RPMI8226 (cell line): ENCODE results near the gene MYO10.
"Not testable (repeated sequence)": the region's sequence is repeated elsewhere in the genome, so short reads cannot be mapped to it uniquely, and the experiment has no call there.

Experiments
- DNase-seq: peaks from one replicate; pipeline ENCODE4 v3.0.0-alpha.2; 2015

Gene MYO10

DNA sequence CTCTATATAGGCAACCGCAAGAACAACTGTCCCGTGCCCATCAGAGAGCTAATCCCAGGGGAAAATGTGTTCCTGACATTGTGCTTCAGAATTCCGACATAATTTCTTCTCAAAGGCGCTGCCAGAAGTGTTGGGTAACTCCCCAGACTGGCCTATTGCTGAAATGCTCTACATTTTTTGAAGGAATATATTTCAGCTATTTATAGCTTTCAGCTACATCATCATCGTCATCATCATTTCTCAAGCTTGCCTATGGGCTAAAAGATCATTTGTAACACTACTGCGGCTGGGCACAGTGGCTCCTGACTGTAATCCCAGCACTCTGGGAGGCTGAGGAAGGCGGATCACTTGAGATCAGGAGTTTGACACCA lies 49.7 kb downstream of the MYO10 start:
- DNase-seq, result no peak

DNA sequence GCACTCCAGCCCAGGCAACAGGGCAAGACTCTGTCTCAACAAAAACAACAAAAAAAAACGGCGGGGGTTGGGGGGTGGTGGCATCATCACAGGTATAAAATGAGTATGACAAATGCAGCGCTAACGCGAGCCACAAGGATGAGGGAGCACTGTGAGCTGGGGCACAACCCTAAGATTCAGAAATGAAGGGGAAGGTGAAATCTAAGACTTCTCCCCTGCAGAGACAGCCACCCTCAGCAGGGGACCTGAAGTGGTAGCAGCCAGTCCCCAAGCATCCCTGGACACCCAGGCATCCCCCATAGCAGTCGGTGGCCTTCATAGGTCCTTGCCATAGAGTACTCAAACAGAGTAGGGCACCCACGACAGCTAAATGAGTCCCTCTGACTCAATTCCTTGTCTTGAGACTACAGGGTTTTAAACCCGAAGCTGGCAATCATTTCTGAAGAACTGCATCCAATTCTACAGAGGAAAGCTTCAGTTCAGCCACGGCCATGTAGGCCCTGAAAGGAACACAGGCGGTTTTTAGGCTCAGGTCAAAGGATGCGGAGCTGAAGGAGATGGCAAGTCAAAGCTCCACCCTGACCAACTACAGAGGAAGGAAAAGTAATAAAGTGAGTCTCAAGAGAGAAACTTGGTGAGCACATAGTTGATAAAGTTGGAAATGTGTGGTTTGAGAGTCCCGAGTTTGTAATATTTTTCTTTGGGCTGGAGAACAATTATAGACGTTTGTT lies 50.3 kb downstream of the MYO10 start:
- DNase-seq, result no peak

DNA sequence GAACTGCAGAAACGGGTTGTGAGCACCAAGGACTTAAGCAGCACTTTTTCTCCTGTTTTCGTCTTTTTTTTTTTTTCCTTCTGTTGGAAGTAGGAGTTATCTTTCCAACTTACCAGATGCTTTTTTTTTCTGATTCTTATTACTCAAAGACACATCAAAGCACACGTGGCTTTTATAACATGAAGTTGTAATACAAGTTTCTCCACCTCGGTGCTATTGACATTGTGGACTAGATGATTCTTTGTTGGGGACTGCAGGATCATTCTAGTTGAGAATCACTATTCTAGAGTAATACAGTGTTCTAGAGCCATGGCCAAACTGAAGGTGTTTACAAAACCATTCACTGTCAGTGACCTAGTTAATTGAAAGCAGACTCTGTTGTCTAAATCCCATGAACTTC lies 51.5 kb downstream of the MYO10 start:
- no peak for DNase-seq

DNA sequence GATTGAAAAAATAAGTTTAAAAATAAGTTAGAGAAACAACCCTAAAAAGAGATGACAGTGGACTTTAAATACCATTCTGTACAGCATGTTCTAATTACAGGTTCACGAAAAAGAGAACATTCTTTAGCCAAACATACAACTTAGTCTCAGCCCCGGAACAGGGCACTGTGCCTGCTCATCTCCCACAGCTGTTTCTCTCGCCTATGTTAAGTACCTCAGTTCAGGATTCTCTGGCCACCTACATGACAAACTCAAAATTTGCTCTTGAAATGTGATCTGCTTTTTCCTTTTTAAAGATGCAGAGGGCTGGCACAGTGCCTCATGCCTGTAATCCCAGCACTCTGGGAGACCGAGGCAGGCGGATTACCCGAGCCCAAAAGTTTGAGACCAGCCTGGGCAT lies 52.3 kb downstream of the MYO10 start:
- no peak for DNase-seq

DNA sequence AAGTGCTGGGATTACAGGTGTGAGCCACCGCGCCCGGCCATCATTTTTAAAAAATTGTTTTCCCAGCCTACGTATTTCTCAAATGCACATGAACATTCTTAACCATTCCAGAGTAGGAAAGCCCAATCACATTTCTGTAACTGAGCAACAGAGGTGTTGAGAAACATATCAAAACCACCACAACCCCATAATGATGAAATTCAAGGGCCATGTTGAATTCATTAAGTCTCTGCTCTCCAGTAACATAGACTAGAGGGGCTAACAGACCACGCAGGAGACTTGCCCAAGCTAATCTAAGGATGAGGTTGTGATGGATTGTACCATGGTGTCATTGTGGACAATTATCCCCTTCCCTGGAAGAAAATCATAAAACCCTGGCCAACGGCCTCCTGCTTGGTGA lies 52.9 kb downstream of the MYO10 start:
- no peak for DNase-seq

DNA sequence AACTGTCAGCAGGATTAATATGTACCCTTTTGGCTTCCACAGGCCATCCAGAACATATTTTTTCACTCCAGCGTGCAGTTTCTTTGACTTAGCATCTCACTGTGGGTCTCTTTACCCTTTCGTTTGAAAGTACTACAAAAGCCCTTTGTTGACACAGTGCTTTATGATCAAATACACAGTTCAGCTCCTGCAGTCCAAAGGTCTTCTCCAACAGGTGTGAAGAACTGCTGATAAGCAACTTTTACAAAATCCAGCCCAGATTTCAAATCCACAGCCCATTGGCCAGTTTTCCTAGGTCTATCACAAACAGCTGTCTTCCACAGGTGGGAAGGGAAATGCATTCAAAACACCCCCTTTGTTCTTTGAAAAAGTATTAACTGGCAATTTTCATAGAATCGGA lies 54.8 kb downstream of the MYO10 start:
- DNase-seq, result peak; percentile 14

DNA sequence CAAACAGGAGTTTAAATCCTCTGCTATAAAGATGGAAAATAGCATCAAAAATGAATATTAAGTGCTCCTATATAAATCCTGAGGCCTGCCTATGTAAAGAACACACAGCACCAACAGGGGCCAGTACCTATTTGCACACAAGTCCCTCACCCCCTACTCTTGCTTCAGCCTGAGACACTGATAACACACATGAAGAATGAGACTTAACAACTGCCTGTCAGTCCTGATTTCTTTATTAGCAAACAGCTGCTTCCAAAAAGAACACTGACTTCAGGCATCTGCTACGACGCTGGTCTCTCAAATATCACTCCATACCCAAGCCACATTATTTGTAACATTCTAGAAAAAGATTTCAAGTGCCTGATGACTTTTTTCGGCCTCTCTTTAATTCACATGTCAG lies 55.5 kb downstream of the MYO10 start:
- DNase-seq, result no peak

DNA sequence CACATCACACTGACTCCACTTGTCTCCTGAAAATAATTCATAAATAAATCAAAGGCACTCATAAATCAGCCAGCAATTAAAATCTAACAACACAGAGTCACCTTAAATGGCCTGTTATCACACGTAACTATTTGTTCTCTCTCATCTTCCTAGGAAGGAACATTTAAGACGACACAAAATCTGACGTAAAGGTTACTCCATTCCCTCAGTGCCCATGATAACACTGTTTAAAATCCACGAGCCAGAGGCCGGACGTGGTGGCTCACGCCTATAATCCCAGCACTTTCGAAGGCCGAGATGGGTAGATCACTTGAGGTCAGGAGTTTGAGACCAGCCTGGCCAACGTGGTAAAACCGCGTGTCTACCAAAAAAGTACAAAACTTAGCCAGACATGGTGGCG lies 56.4 kb downstream of the MYO10 start:
- no peak for DNase-seq

DNA sequence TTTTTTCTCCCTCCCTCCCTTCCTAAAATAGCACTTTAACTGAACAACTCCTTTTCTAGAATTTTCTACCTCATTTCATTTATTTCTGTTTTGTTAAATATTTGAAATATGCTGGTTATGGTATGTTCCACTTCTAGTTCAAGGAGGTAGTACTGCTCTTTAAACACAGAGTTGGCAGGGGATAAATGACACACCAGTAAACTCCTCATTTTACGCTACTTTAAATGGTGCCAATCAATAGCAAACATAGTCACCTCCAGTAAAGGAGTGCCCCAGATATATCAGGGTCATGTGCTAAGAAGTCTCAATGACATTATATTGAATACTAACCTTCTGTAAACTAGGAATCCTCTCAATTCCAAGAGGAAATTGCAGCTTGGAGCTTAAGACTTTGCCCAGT lies 56.9 kb downstream of the MYO10 start:
- no peak for DNase-seq

DNA sequence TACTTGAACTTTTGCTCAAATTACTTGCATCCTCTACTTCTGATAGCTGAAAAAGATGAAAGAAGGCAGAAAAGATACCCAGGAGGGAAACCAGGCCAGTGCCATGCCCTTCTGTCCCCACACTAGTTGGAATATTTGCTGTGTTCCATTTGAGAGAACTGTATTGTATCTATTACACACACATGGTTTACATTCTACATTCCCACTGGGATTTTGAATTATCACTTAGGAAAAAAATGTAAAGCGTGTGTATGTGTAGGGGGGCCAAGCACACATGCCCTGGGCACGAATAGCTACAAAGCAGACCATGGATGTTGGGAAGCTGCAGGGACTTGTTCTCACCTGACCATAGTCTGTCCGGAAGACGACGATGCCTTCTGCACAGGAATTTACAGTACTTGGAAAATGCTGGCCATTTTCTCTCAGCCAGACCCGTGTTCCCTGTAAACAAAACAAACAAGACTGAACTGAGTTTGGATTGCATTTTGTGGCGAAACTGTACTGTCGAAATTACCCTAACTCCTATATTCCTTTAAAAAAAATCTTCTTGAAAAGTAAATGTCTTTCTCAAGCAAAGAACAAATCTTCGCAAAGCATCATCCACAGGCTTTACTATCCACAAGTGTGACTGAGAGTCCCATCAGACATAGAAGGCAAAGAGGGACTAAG lies 58.7 kb downstream of the MYO10 start:
- DNase-seq, result no peak

DNA sequence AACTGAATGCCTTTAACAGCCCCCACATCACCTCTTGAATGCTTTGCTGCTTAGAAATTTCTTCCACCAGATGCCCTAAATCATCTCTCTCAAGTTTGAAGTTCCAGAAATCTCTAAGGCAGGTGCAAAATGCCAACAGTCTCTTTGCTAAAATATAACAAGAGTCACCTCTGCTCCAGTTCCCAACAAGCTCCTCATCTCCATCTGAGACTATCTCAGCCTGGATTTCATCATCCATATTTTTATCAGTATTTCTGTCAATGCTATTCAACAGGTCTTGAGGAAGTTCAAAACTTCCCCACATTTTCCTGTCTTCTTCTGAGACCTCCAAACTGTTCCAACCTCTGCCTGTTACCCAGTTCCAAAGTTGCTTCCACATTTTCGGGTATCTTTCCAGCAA lies 61.7 kb downstream of the MYO10 start:
- DNase-seq, result not testable (repeated sequence)

DNA sequence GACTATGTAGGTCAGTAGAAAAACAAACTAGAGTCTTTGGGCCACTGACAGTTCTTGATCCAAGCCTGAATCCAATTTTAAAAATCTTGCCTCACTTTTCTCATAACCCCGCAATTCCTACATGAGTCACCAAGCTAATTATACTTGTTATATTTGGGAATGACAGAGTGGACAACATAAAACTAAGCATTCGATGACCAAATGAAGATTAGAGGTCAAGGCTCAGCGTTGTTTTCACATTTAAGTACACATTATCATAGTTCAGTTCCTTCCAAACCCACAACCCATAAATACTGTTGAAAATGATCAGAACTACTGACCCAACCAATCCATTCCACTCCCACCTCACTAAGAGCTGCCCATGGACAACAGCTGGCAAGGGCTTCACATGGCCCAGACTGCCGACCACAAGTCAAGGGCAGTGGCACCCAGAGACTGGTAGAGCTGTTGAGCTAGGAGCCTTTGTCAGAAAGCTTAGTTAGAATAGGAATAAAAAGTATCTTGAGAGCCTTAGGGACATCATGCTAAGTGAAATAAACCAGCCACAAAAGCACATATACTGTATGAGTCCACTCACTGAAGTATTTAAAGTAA lies 64.2 kb downstream of the MYO10 start:
- no peak for DNase-seq

DNA sequence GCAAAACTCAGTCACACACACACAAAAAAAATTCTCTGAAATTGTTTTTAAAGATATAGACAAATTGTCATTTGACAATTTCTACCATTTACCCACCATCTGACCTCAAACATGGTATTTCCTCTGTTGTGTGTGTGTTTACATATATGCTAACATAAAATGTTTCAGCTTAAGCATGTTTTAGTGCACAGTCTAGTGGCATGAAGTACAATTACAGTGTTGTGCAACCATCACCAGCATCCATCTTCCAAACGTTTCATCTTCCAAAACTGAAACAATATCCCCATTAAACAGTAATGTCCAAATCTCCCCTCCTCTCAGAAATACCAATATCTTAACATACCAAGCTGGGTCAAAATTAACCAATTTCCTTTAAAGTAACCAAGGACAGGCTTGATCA lies 65.2 kb downstream of the MYO10 start:
- no peak for DNase-seq

DNA sequence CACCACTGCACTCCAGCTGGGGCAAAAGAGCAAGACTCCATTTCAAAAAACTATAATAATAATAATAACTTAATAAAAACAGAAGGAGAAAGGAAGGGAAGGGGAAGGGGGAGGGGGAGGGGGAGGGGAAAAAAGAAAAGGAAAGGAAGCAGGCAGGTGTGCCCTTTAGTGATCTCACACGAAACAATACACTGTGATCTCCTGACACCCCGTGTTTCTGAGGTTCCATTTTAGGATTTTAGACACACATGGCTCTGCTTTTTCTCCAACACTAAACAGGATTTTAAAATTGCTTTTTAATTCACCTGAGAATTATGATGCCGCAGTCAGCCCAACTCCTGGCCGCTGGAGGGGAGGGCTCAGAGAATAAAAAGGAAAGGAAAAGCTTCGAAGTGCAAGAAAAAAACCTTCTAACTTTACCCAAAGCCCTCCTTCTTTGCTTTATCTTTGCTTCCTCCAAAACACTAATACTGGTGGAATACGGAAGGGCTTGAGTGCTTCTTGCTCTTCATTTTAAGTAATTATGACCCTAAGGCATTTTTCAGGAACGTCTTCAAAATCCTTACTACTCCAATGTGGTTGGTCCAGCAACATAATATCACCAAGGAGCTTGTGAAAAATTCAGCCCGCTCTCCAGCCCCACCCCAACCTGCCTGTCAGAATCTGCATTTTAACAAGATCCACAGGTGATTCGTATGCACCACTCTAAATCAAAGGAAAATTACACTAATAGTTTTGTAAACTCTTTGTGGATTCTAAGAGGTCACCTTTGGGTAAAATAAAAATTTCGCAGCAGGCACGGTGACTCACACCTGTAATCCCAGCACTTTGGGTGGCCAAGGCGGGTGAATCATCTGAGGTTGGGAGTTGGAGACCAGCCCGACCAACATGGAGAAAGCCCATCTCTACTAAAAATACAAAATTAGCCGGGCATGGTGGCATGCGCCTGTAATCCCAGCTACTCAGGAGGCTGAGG lies 66.0 kb downstream of the MYO10 start:
- no peak for DNase-seq

DNA sequence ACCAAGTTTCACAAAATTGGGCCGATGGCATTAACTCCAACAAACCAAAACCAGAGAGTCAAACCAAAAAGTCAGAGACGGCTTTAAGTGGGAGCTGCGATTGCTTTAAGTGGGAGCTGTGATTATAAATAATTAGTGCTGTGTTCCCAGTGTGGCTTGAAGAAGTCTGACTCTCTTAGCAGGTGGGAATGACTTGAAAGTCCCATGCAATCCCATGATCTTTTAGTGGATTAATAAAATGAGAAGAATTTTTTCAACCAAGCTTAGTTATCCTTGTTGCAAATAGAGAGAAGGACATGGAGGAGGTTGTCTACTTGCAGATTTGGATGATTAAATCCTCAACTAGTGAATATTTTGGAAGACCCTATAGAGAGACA lies 68.5 kb downstream of the MYO10 start:
- no peak for DNase-seq

DNA sequence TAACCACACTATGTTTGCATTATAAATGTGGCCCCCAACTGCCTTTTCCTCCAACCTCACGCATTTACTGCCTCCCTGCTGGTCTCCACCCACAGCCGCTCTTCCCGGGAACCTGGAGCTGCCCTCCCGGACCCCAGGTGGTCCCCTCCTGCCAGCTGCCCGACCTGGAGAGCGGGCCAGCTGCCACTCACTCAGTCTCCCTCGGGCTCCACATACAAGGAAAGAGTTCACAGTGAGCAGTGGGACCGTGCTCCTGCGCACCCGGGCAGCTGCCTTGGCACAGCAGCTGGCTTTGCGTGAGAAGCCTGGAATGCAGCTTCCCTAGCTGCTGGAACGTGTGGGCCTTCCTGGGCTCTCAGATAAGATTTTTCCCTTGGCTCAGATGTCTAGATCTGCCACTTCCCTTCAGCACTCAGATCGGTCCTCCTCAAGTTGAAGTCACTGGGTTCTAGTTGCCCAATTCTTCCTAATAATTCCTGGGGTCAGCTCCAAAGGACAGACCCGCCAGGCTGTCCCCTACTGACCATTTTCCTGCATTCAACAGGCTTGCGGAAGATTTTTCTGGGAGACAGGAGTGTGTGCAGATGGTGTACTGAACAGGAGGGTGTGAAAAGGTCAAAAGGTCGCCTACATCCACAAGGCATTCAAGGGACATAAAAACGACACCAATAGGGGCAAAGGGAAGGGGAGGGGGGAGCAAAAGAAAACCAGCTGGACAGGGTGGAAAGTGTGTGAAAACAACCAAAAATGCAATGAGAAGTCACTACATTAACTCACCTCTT lies 69.1 kb downstream of the MYO10 start:
- no peak for DNase-seq

DNA sequence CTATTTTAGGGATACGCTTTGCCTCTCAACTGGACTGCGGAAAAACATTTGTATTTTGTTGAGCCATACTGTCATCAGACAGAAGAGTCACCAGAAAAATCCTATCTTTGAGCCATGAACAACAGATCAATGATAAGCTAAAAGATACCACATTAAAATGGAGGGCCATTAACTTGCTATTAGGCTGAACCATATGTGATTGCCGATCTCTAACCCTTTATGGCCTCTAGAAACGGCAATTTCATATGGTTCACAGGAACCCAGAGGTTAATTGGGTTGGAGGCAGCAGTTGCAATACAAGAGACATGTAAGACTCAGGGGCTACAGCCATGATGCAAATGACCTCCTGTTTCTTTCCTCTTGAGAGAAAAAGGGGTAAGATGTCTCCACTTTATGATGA lies 69.8 kb downstream of the MYO10 start:
- no peak for DNase-seq

DNA sequence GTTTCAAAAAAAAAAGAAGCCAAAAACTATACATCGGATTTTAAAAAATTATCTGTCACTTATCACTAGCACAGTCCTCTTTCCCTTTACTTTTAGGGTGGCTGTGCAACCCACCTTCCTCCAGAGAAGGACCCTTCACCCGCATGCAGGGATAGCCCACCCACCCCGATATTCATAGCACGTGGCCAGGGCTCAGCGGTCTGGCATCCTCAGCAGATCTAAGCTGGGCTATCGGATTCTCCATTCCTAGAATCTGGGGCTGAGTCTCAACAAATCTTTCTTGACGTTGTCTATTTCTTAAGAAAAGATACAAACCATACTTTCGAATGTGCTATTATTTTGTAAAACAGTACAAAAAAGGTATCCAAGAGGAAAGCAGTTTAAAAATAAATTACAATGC lies 70.9 kb downstream of the MYO10 start:
- DNase-seq, result no peak

DNA sequence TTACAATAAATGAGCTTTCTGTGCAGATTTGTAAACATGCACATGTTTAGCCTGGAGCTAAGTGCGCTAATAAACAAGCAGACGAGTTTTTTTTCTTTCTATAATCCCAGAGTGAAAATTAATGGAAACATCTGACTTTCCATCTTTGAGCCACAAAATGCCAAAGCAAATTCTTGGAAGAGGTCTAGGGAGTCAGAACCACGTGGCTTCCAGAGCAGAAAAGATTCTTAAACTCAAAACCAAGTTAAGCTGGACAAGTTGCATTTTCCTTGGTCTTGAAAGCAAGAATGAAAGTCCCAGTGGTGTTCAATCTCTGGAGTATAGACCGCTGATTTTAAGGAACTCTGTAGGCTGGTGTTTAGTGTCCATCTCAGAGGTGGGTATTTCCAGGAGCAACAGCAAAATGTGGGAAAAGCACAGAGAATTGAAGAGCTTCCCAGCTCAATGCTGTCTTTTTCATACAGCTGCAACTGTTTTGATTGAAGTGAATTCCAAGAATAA lies 71.4 kb downstream of the MYO10 start:
- no peak for DNase-seq

DNA sequence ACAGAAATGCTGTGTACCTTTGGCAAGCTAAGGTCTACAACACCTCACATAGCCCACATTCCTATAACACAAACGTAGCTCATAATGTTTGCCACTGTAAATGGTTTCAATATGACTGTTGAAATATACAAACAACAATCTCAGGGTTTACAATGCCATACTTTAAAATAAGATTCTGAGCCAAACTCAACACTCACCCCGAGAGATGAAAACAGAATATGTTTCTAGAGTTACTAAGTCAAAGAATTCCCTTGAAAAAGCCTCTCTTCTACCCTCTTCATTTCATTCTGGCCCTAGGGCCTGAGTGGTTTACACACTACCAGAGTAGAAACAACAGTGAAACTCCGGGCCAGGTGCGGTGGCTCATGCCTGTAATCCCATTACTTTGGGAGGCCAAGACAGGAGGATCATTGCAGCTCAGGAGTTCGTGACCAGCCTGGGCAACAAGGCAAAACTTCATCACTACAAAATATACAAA lies 72.6 kb downstream of the MYO10 start:
- no peak for DNase-seq

DNA sequence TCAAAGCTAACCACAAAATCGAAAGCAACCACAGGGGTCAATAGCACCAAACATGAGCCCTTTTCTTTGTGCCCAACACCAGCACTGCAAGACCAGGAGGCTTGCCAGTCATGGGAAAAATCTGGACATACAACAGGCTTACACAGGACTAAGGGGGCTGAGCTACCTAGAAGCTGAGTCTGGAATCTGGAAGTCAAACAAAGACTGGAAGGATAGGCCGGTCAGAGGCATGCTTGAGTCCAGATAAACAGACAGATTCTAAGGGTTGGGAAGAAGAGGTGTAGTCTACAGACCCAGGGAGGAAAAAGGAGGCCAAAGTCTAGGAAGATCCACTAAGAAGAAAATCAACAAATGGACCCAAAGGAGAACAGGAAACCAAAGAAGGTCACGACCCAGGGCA lies 73.3 kb downstream of the MYO10 start:
- no peak for DNase-seq

DNA sequence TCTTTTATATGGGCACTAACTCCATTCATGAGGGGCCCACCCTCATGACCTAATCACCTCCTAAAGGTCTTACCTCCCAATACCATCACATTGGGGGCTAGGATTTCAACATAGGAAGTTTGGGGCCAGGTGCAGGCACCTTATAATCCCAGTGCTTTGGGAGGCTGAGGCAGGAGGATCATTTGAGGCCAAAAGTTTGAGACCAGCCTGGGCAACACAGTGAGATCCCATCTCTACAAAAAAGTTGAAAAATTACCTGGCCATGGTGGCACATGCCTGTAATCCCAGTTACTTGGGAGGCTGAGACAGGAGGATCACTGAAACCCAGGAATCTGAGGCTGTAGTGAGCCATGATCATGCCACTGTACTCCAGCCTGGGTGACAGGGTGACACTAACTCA lies 76.7 kb downstream of the MYO10 start:
- DNase-seq, result no peak
